SKM-1 (cell line): ENCODE data around the gene UBA52.
"Not testable (repeated sequence)": the region's sequence is repeated elsewhere in the genome, so short reads cannot be mapped to it uniquely, and the experiment has no call there.

Experiments
- DNase-seq: peaks from one replicate; lab custom pipeline; 2025; ENCODE audit not compliant: unreplicated experiment; lab: John Stamatoyannopoulos, UW

The UBA52 gene

DNA sequence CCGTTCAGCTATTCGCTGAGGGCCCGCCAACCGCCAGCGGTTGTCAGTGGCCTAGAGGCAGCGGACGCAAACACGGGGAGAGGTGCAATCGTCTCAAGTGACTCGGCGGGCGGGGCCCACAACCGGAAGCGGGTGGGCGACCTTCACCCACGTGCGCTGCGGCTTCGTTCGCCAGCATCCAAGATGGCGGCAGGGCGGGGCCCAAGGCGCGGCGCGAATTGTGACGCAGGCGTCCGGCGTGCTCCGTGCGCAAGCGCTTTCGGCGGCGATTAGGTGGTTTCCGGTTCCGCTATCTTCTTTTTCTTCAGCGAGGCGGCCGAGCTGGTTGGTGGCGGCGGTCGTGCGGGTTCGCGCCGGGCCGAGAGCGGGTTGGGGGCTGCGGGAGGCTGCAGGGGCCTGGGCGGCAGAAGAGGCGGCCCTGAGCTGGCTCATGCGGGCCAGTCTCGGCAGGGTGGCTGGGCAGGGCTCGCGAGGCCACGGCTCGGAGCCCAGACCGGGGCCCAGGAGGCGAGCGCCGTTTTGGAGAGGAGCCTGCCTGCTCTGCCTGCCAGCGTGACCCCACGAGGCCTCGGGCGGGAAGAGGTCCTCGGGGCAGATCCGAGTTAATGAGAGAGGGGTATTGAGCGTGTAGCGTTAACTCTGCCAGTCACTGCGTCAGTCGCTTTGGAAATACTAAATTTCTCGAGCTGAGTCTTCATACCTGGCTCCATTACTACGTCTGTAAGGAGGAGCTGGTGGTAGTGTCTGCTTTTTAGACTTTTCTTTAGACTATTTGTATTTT lies at the start of gene UBA52:
Gene UBA52 (plus strand): TSS at position 294 of the 781 bp plus-strand sequence. CDS start 1,444 bp downstream, outside the sequence.
- DNase-seq: peak; percentile 93

DNA sequence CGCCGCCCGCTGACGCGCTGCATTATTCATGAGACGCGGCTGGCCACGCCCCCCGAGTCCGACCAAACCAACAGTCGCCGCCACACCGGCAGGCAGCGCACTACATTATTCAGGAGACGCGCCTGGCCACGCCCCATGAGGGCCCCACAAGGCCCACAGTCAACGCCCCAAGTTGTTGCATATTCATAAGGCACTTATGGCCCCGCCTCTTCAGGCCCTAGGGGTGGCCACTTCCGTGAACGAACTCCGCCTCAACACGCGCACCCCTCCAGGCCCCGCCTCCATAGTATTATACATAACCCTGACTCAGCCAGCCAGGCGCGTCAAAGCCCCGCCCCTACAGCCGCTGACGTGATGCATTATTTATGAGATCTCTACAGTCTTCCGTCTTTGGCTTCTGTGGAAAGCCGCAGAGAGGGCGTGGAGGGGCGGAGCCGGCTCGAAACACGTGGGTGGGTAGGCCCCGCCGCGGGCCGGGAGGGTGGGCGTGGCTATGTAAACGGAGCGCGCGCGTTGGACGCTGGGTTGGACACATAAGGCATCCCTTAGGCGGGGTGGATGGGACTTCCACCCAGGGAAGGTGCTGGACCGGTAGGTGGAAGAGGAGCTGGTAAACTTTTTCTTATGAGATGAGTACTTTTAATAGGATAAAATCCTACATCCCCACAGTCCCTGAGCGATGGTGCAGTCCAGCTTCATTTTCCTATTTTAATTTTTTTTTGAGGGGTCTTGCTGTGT lies 49.4 kb upstream of the UBA52 start:
- DNase-seq: peak; percentile 98

DNA sequence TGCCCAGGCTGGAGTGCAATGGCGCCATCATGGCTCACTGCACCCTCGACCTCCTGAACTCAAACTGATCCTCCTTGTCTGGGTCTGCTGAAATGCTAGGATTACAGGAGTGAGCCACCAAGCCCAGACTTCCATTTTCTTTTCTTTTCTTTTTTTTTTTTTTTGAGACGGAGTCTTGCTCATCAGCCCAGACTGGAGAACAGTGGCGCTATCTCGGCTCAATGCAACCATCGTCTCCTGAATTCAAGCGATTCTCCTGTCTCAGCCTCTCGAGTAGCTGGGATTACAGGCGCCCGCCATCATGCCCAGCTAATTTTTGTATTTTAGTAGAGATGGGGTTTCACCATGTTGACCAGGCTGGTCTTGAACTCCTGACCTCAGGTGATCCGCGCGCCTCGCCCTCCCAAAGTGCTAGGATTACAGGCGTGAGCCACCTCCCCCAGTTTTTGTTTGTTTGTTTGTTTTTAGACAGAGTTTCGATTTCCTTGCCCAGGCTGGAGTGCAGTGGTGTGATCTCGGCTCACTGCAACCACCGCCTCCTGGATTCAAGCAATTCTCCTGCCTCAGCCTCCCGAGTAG lies 48.7 kb upstream of the UBA52 start:
- not testable (repeated sequence) for DNase-seq

DNA sequence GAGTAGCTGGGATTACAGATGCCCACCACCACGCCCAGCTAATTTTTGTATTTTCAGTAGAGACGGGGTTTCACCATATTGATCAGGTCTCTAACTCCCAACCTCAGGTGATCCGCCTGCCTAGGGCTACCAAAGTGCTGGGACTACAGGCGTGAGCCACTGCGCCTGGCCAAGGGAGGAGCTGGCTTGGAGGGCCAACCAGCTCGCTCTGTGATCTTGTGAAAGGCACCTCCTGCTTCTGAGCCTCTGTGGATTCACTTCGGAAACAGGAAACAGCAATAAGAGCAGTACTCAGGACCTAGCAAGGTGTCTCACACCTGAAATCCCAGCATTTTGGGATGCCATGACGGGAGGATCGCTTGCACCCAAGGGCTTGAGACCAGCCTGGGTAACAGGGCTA lies 47.8 kb upstream of the UBA52 start:
- DNase-seq: no peak

DNA sequence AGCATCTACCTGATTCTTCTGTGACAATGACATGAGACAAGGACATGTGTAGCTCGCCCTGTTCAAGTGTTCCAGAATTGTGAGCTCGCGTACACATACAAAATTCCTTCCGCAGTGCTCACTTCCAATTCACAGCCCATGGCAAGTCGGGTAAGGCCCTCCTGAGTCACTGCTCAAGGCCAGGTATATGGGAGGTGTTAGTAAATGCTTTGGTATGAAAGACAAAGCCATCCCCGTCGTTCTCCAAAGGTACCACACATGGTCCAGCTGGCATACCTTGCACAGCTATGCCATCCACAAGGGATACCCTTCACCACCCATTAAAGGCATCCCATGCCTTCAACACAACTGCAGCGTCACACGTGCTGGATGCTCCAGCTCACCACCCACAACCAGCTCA lies 45.3 kb upstream of the UBA52 start:
- DNase-seq: no peak

DNA sequence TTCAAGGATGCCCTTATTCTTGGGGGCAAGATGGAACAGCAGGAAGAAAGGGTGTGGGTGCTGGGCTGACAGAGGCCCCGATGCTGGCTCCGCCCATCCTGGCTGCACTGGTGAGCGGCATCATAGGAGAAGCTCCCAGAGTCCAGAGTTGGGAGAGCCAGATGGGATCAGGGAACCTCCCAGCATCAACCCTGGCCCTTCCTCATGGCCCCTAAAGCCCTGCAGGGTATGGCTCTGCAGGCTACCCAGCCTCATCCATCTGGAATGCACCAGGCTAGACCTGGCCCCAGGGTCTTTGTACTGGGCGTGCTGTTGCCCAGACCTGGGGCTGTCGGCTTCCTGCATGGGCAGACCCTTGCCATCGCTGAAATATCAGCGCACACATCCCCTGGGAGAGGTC lies 41.9 kb upstream of the UBA52 start:
- DNase-seq: no peak

DNA sequence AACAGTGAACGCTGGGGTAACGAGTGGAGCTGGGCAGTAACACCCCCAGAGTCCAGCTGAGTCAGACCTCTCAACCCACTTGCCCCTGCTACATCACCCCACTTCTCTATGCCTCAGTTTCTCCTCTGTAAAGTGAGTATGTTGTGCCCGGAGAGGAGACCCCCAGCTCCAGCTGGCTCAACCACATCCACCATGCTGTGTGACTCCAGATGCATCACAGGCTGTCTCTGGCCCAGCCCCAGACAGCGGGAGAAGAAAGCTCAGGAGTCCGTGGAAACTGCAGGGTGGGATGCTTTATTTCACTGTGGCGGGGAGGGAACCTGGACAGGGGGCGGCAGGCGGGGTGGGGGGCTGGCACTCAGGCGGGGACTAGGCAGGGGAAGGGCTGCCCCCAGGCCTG lies 40.2 kb upstream of the UBA52 start:
- no peak for DNase-seq

DNA sequence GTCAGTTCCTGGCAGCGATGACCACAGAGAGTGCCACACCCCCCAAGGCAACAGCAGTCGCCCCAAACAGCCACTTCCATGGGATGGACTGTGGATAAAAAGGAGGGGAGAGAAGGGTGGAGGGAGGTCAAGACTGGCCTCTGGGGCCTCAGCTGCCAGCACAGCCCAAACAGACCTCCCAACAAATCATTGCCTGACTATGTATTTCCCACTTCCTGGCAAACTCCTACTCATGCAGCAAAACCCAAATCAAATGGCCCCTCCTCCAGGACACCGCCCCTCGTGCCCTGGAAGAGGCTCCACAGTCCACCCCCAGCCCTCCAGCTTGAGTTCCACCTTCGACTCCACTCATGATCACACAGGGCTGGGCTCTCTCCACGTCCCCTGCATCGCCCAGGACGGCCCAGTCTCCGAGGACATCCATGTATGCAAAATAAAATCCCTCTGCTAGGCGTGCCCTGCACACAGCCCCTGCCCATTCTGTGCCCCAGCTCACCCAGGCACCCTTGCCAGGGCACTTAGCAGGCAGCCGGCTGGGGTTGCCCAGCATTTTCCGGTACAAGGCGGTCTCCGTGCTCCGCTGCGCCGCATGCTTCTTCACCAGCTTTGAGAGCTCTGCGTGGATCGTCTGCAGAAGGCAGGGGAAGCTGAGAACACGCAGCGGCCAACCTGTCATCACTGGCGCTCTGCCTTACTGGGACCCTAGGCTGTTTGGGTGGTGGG lies 39.3 kb upstream of the UBA52 start:
- no peak for DNase-seq

DNA sequence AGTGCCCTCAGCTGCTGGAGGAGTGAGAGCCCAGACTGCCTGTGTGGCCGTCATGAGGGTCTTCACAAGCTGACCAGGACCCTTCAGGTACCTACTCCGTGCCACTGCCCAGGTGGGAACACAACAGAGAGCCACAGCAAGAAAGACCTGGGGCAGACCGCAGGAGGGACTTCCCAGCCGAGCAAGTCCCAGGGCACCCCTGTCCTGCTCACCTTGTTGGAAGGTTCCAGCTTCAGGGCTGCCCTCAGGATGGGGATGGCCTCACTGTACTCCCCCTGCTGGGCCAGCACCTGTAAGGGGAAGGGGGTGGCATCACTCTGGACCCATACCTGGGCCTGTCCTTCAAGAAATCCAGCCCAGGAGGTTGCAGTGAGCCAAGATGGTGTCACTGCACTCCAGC lies 38.6 kb upstream of the UBA52 start:
- DNase-seq: no peak

DNA sequence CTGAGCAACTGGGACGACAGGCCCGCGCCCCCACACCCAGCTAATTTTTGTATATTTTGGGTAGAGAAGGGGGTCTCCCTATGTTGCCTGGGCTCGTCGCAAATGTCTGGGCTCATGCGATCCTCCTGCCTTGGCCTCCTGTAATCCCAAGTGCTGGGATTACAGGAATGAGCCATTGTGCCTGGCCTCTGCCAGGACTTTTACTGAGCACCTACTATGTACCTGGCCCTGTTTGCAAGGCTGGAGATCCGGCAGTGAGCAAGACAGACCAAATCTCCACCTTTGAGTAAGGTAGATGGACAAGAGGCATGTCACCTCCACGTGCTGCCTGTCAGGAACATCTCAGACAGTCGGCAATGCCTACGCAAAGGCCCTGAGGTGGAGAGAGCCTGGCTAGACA lies 35.2 kb upstream of the UBA52 start:
- no peak for DNase-seq

DNA sequence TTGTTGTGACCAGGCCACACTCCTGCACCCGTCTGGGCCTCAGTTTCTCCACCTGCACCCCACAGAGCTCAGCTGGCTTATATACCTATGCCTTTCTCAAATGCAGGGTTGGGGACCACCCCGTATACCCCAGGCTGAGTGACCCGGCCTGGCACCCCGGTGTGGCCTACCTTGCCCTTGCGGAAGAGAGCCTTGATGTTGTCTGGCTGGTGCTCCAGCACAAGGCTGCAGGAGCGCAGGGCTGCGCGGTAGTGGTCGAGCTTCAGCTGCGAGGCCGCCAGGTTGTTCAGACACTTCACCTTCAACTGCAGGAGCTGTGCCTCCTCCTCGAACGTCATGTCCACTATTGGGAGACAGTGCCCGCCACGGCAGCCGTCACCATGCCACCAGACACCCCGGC lies 34.2 kb upstream of the UBA52 start:
- no peak for DNase-seq

DNA sequence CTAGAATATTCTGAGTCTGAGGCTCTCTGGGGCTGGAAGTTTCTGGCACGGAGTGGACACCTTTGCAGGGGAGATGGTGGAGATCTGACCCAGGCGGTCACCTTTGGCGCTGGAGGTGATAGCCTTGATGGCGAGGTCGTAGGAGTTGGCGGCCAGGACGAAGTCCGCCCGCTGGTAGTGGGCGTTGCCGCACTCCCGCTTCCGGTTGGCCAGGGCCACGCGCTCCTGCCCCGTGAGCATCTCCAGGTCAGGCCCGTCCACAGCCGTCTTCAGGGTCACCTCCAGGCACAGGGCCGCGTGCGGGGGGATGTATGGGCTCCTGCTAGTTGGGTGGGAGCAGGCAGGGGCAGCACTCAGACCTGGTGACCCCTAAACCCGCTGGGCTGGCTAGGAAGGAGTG lies 33.5 kb upstream of the UBA52 start:
- DNase-seq: no peak

DNA sequence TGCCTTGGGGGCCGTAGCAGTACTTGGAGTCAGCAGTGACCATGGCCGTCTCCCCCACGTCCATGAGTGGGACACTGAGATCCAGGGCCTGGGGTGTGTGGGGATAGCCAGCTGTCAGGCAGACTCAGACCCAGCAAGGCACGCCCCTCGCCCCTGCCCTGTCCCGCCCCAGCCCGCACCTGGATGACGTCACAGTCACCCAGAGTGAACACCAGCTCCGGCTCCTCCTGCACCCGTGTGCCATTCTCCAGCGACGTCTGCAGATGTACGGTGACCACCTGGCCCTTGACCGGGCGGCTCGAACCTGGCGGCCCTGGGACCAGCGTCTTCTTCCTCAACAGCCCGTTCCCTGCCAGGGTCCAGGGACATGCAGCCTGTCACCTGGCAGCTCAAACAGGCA lies 32.3 kb upstream of the UBA52 start:
- no peak for DNase-seq

DNA sequence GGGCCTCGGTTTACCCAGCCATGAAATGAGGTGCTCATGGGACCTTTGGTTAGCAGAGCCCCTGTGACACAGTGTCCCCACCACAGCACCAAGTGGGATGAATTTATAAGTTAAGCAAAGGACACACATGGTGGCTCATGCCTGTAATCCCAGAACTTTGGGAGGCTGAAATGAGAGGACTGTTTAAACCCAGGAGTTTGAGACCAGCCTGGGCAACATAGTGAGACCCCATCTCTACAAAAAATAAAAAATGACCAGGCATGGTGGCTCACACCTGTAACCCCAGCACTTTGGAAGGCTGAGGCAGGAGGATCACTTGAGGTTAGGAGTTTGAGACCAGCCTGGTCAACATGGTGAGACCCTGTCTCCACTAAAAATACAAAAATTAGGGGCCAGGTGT lies 31.5 kb upstream of the UBA52 start:
- DNase-seq: not testable (repeated sequence)

DNA sequence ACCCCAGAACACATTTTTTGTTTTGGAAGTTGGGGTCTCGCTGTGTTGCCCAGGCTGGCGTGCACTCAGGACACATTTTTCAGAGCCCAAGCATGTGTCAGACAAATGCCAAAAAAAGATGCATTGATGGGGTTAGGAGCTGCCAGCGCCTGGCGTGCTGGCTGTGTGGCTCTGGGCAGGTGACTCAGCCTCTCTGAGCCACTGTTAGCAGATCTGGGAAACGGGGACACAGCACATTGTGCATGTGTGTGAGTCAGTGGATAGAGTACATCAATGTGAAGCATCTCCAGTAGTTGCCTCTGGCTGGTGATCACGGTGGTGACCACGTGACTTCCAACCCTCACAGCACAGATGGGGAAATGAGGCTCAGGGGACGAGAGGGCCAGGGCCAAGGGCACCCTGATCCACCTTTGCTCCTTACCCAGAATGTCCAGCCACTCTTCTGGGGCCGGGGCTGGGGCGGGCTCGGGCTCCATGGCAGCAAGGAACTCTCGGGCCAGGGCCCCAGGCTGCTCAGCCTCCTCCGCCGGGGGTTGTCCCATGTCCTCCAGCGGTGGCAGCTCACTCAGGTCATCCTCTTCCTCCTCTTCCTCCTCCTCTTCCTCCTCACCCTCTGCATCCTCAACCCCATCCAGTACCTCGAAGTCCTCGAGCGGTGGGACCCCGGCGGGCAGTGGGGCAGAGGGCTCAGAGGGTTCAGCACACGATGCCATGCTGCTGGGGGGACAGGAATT lies 30.2 kb upstream of the UBA52 start:
- DNase-seq: no peak

DNA sequence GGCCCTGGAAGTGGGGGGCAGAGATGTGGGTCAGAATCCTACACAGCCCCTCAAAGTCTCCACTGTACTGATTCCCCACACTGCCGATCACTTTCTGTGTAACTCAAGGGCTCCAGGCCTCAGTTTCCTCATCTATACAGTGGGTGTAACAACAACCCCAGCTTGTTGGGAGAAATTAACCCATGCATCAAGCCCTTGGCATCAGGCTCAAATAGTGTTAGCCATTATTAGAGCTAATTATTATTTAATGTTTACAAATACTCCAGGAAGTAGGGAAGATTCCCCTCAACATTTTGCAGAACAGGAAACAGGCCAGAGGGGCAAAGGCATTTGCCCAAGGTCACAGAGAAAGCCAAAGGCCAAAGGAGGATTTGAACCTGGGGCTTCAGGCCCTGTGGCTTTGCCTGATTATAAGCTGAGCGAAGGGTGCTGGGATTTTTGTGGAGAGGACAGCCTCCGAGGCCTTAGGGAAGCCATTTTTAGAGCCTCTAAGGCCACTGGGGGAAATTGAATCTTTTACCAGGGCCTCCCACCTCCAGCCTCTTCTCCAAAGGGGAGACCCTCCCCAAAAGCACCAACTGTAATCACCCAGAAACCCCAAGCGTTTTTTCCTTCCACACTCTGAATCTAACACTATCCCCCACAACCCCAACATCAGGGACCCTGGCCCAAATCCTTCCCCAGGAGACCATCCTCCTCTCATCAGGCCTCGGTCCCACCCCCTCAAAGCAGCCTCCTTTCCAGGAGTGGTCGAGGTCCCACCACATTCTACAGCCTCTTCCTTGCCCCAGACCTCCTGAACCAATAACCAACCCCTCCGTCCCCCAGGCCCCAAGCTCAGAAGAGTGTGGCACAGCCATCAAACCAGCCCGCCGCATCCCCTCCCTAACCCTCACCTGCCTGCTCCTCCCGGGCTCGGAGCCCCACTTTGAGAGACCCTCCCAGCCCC lies 29.4 kb upstream of the UBA52 start:
- DNase-seq: no peak

DNA sequence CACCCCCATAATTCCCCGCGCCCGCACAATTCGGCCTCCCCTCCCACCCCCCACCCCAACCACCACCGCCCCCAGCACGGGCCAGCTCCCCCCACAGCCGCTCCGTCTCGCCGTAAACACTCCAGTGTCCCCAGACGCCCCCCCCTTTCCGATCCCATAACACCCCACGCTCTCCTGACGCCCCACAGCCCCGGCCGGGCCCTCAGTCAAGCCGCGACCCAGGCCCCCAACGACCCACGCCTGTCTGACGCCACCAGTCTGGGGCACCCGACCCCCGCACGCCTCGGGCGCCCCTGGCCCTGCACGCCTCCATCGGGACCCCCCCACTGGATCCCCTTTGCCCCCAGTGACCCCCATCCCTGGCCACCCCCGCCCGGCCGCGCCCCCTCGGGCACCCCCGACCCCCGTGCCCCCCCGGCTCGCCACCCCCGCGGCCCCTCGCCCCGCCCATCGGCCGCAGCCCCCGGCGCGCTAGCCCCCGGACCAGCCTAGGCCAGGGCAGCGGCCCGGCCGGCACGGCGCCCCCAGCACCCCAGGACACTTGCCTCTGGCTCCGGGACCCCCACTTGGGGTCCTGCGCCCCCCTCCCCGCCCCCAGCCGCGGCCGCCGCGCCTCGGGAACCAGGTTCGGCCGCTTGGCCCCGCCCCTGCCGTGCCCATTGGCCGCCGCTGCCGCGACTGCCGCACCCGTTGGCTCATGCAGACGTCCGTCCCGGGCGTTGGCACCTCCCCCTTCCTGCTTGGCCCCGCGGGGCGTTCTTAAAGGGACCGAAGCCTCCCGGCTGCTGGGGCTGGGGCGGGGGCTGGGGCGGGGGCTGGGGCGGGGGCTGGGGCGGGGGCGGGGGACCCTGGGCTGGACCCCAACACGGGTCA lies 28.5 kb upstream of the UBA52 start, which contains the start of gene FKBP8:
Gene FKBP8 (minus strand): TSS at position 633 of the 873 bp plus-strand sequence. CDS start 1,603 bp downstream, outside the sequence.
- DNase-seq: peak; percentile 50

DNA sequence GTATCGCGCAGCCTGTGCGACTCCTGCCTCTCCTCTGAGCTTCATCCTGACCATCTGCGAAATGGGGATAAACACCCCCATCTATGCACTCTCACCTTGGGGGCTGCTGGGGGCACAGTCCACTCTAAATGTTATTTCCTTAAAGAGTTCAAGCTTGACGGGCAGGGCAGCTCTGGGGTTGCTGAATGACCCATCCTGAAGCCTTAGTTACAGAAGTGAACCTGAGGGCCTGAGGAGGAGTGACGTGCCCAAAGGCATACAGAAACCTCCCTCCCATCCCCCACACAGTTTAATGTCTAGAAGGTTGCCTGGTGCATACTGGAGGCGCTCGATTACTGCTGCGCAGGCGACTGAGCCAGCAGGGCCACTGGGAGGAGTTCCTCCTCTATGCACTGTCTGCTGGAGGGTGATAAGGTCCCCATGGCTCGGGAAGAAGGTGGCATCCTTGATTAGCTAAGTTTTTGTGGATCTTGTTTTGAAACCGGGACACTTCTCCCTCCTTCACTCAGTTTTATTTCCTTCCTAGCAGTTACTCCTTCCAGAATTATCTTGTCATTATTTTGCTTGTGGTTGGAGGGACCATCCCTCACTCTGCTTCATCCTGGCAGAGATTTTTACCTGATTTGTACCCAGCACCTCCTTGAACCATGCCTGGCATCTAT lies 27.7 kb upstream of the UBA52 start:
- peak; percentile 88 for DNase-seq
